ENCODE measurements around the gene SNAI1. TPM values are rescaled to one million over a fixed set of nuclear protein-coding genes. Genes with fewer than 3 reads are reported as not detected.

Gene SNAI1
- polyA plus RNA-seq, 1 donor (not counting 4 experiments of a cell fraction or from before 2014, with no cell fraction given): not detected

- no peak for FAIRE-seq
Observed at GRCh38 chr20:50015993-50016770, 33.4 kb downstream of the SNAI1 start.

DNA sequence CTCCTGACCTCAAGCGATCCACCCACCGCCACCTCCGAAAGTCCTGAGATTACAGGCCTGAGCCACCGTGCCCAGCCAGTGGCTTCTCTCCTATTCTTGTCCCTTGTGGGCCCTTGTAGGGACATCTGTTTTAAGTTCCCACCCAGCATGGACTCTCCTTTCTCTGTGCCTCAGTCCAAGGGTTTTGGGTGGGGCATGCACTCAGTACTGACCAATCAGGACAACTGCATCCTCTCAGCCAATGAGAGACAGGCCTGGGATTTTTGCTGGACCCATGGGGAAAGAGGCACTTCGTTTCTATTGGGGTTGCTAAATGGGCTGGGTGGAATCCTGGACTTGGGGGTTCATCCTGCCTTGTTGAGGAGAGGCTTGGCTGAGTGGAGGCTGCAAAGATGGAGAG lies 34.4 kb downstream of the SNAI1 start:
- no peak overlapping the region for H3K4me3 ChIP-seq (ENCODE audit: control insufficient read depth in 2 of 3, extremely low read depth in 1 of 3, insufficient read depth in 2 of 3, low read depth in 1 of 3, low read length in 3 of 3)
- H3K9ac ChIP-seq (ENCODE audit: control insufficient read depth, extremely low read depth, insufficient read depth, low read length): no peak overlapping the region
- FAIRE-seq: no peak
- H4K20me1 ChIP-seq (ENCODE audit: control insufficient read depth, extremely low read depth, insufficient read depth, low read length): peaks cover 3% of the 10 kb centered on the region
- H3K9me1 ChIP-seq (ENCODE audit: control insufficient read depth, extremely low read depth, insufficient read depth, low read length): no peaks in the 10 kb centered on the region
- H3K27ac ChIP-seq (ENCODE audit: control insufficient read depth, insufficient read depth, low read length): no peak overlapping the region
- H3K36me3 ChIP-seq (ENCODE audit: control insufficient read depth in 2 of 2, extremely low read depth in 1 of 2, insufficient read depth in 2 of 2, low read length in 2 of 2): no peaks in the 10 kb centered on the region
- H3K9me3 ChIP-seq (ENCODE audit: control insufficient read depth, low read depth, low read length): no peaks in the 10 kb centered on the region
- no peak for TF ChIP-seq EZH2 (IDR thresholded peaks at IDR 0.05; ENCODE audit: low read length)
- TF ChIP-seq, protein P1, sequence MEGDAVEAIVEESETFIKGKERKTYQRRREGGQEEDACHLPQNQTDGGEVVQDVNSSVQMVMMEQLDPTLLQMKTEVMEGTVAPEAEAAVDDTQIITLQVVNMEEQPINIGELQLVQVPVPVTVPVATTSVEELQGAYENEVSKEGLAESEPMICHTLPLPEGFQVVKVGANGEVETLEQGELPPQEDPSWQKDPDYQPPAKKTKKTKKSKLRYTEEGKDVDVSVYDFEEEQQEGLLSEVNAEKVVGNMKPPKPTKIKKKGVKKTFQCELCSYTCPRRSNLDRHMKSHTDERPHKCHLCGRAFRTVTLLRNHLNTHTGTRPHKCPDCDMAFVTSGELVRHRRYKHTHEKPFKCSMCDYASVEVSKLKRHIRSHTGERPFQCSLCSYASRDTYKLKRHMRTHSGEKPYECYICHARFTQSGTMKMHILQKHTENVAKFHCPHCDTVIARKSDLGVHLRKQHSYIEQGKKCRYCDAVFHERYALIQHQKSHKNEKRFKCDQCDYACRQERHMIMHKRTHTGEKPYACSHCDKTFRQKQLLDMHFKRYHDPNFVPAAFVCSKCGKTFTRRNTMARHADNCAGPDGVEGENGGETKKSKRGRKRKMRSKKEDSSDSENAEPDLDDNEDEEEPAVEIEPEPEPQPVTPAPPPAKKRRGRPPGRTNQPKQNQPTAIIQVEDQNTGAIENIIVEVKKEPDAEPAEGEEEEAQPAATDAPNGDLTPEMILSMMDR (optimal IDR thresholded peaks at IDR 0.05 in 1 of 3, IDR thresholded peaks at IDR 0.05 in 1 of 3, conservative IDR thresholded peaks at IDR 0.05 in 1 of 3; ENCODE audit: extremely low read depth in 1 of 3, insufficient read depth in 2 of 3, low read length in 3 of 3): no peak
- no peaks in the 10 kb centered on the region for H3K27me3 ChIP-seq (ENCODE audit: control insufficient read depth, extremely low read depth, insufficient read depth, low read length)
- H3K4me2 ChIP-seq (ENCODE audit: control insufficient read depth, extremely low read depth, insufficient read depth, low read depth, low read length): no peak overlapping the region
- no peak overlapping the region for H2AFZ ChIP-seq (ENCODE audit: control insufficient read depth, low read length)
- peaks cover 17% of the 10 kb centered on the region for H3K4me1 ChIP-seq (ENCODE audit: control insufficient read depth, extremely low read depth, insufficient read depth, low read length)
- dilution Hi-C loops (cut with MboI; ENCODE audit: extremely low pct_ligation_motif_present, low sequenced_read_pairs): no loop called here
- DNase-seq (ENCODE audit: low read depth, low spot score): no peak
- no peaks in the 10 kb centered on the region for H3K79me2 ChIP-seq (ENCODE audit: control insufficient read depth, insufficient read depth, low read length)

More at GRCh38 chr20:50015993-50016770, 33.4 kb downstream of the SNAI1 start:
- no peaks in the 10 kb centered on the region for H3K36me3 ChIP-seq (ENCODE audit: control insufficient read depth in 2 of 2, extremely low read depth in 1 of 2, insufficient read depth in 2 of 2, low read length in 2 of 2)
- H3K9me3 ChIP-seq (ENCODE audit: control insufficient read depth, low read depth, low read length): no peaks in the 10 kb centered on the region
- H3K79me2 ChIP-seq (ENCODE audit: control insufficient read depth, insufficient read depth, low read length): no peaks in the 10 kb centered on the region
- no peak overlapping the region for H3K27ac ChIP-seq (ENCODE audit: control insufficient read depth, insufficient read depth, low read length)
- no peaks in the 10 kb centered on the region for H3K9me1 ChIP-seq (ENCODE audit: control insufficient read depth, extremely low read depth, insufficient read depth, low read length)
- H3K9ac ChIP-seq (ENCODE audit: control insufficient read depth, extremely low read depth, insufficient read depth, low read length): no peak overlapping the region
- H3K4me1 ChIP-seq (ENCODE audit: control insufficient read depth, extremely low read depth, insufficient read depth, low read length): peaks cover 17% of the 10 kb centered on the region
- dilution Hi-C loops (cut with MboI; ENCODE audit: extremely low pct_ligation_motif_present, low sequenced_read_pairs): no loop called here
- H2AFZ ChIP-seq (ENCODE audit: control insufficient read depth, low read length): no peak overlapping the region
- no peak overlapping the region for H3K4me3 ChIP-seq (ENCODE audit: control insufficient read depth in 2 of 3, extremely low read depth in 1 of 3, insufficient read depth in 2 of 3, low read depth in 1 of 3, low read length in 3 of 3)
- no peak overlapping the region for H3K4me2 ChIP-seq (ENCODE audit: control insufficient read depth, extremely low read depth, insufficient read depth, low read depth, low read length)
- no peak for DNase-seq (ENCODE audit: low read depth, low spot score)
- TF ChIP-seq, protein P1 (optimal IDR thresholded peaks at IDR 0.05 in 1 of 3, IDR thresholded peaks at IDR 0.05 in 1 of 3, conservative IDR thresholded peaks at IDR 0.05 in 1 of 3; ENCODE audit: extremely low read depth in 1 of 3, insufficient read depth in 2 of 3, low read length in 3 of 3): no peak
- no peak for TF ChIP-seq EZH2 (IDR thresholded peaks at IDR 0.05; ENCODE audit: low read length)
- H3K27me3 ChIP-seq (ENCODE audit: control insufficient read depth, extremely low read depth, insufficient read depth, low read length): no peaks in the 10 kb centered on the region
- H4K20me1 ChIP-seq (ENCODE audit: control insufficient read depth, extremely low read depth, insufficient read depth, low read length): peaks cover 3% of the 10 kb centered on the region

All from keratinocyte (primary cell).